Neural cell (in vitro differentiated cells): ENCODE data around the gene XRN1.
"Not testable (repeated sequence)": the region's sequence is repeated elsewhere in the genome, so short reads cannot be mapped to it uniquely, and the experiment has no call there.

Experiments
- CTCF ChIP-seq: fragments of 450-650 bp; IDR thresholded peaks from 2 replicates; pipeline ENCODE4 v1.5.1; 2014; ENCODE audit warnings: antibody characterized with exemption, mild to moderate bottlenecking, moderate library complexity; ENCODE audit not compliant: poor library complexity, severe bottlenecking
- EZH2 ChIP-seq: fragments of 200-600, 300-800 bp; shearing (Covaris generic), sonication (generic); IDR thresholded peaks from 2 replicates; pipeline ENCODE4 v1.6.1; 2014; ENCODE audit warnings: antibody characterized with exemption, low read length, borderline replicate concordance, mild to moderate bottlenecking; ENCODE audit not compliant: insufficient read depth, poor library complexity, severe bottlenecking

DNA sequence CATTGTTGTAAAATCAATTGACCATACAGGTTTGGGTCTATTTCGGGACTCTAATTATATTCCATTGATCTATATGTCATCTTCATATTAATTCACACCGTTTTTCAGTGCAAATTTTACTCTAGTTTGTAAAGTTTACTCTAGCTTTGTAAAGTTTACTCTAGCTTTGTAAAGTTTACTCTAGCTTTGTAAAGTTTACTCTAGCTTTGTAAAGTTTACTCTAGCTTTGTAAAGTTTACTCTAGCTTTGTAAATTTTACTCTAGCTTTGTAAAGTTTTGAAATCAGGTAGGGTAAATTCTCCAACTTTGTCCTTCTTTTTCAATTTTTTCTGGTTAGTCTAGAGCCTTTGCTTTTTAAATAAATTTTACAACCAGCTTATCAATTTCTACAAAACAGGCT lies 84.4 kb downstream of the XRN1 start:
- TF ChIP-seq EZH2, CTCF: not testable (repeated sequence)
